ENCODE results near the gene AZIN2. TPM values are rescaled to one million over a fixed set of nuclear protein-coding genes. Genes with fewer than 3 reads are reported as not detected.

The AZIN2 gene
- total and polyA plus RNA-seq, 2 of the 8 experiments (the other 6 are each of a cell fraction or from before 2014, with no cell fraction given), result 0.22 to 0.91 TPM

DNA sequence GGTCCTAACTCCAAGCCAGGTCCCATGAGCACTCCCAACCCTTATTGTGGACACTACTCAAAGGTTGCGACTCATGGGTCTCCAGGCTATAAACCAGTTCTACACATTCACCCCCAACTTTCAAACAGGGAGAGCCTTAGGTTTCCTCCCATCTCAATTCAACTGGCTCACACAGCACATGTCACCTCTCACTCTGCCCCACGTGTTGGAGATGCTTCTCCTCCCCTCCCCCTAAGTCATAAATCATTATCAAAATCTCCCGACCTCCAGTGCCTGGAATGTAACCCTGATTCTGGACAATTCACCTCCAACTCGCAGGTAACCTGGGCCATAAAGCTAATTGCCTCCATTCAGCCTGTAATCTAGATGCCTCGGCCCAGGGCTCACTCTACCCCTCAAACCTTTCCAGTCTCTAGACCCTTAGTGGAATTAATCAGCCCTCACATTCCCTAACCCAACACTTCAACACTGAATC, 44.9 kb upstream of the AZIN2 start:
- Histone ChIP-seq H3K79me2 (ENCODE audit: control insufficient read depth in 1 of 2, insufficient read depth in 2 of 2, low read length in 2 of 2) (peaks cover 24 to 52% of the 10 kb centered on the region in 2 experiments), H3K14ac (ENCODE audit: insufficient read length) (no peak overlapping the region), H3K23ac (ENCODE audit: insufficient read length) (no peak overlapping the region), H4K8ac (ENCODE audit: extremely low read depth, insufficient read depth, low read length) (no peak overlapping the region), H4K5ac (ENCODE audit: insufficient read length, low read depth, low read length) (no peak overlapping the region), H4K20me1 (replicated peaks in 1 of 2; ENCODE audit: control insufficient read depth in 1 of 2, insufficient read depth in 2 of 2, low read length in 2 of 2) (peaks cover 0 to 10% of the 10 kb centered on the region in 2 experiments), H3K79me1 (ENCODE audit: low read depth, low read length) (peaks cover 6% of the 10 kb centered on the region; the same call in 1 of the 2 replicates), H2BK12ac (ENCODE audit: low read depth, low read length) (no peak overlapping the region), H3K9ac (replicated peaks in 1 of 4; ENCODE audit: extremely low read depth in 1 of 4, low read depth in 3 of 4, low read length in 3 of 4) (peak overlapping the region in 3 of 4 experiments; percentile 6 to 52 (median 16); a peak in 5 of 7 replicates), H3K4ac (replicated peaks; ENCODE audit: insufficient read length, low read depth, low read length) (no peak overlapping the region), H3K56ac (replicated peaks; ENCODE audit: insufficient read length, low read depth, low read length) (no peak overlapping the region), H2BK20ac (ENCODE audit: low read length) (no peak overlapping the region), H2BK15ac (ENCODE audit: low read length) (no peak overlapping the region), H2BK120ac (replicated peaks; ENCODE audit: low read depth, low read length) (no peak overlapping the region), H3K4me1 (replicated peaks in 1 of 4; ENCODE audit: control insufficient read depth in 3 of 4, insufficient read depth in 4 of 4, low read length in 3 of 4) (peaks cover 0 to 8% (median 2%) of the 10 kb centered on the region in 4 experiments; a peak in 3 of 7 replicates), H3K9me3 (ENCODE audit: insufficient read depth in 2 of 2, low read depth in 1 of 2, low read length in 1 of 2) (no peaks in the 10 kb centered on the region), H2BK5ac (ENCODE audit: low read depth, low read length) (no peak overlapping the region), H4K91ac (replicated peaks; ENCODE audit: insufficient read length, low read length) (no peak overlapping the region), H3K36me3 (ENCODE audit: control insufficient read depth in 2 of 4, insufficient read depth in 4 of 4, low read length in 3 of 4) (peaks cover 0 to 5% (median 0%) of the 10 kb centered on the region in 4 experiments; a peak in 3 of 8 replicates), H2AFZ (ENCODE audit: low read length) (no peak overlapping the region), H3K23me2 (ENCODE audit: low read depth, low read length) (peaks cover 3% of the 10 kb centered on the region; the same call in 1 of the 2 replicates), H3K4me2 (ENCODE audit: insufficient read depth in 1 of 2, low read depth in 2 of 2, low read length in 2 of 2) (peak overlapping the region; percentile 88 to 94), H3K27me3 (replicated peaks in 1 of 4; ENCODE audit: control insufficient read depth in 3 of 4, extremely low read depth in 1 of 4, insufficient read depth in 3 of 4, low read length in 3 of 4) (peaks cover 0 to 2% (median 0%) of the 10 kb centered on the region in 4 experiments; a peak in 2 of 7 replicates), H3K18ac (ENCODE audit: extremely low read depth, low read length) (0 out of 2 replicates have a peak overlapping the region, but pooled peaks have one; percentile 51), H3K27ac (ENCODE audit: low read depth, low read length) (no peak overlapping the region), H3K4me3 (ENCODE audit: extremely low read depth in 1 of 4, insufficient read depth in 2 of 4, low read depth in 3 of 4, low read length in 4 of 4) (peak overlapping the region; percentile 65 to 88 (median 74)), H2AK5ac (ENCODE audit: low read depth, low read length) (no peak overlapping the region)
- WGBS, 2 experiments (ENCODE audit: extremely low coverage in 1 of 2, insufficient coverage in 1 of 2, insufficient read length in 1 of 2, insufficient replicate concordance in 2 of 2, low coverage in 1 of 2, low lambda C conversion rate in 2 of 2, missing lambda C conversion rate in 1 of 2), result 14% methylated on average over 5 of the region's 5 CpGs; no CpG with 5 or more reads in 1 of the 2 experiments
- FAIRE-seq, result no peak
- ChIA-PET POLR2A (ENCODE audit: partially characterized antibody) (interaction anchor here (0.6 to 3.0 kb wide), 4 partner anchors 10 to 148 kb away, joined by 3 to 12 read pairs (median 6); partner anchors contain the start of gene RNF19B), CTCF (ENCODE audit: partially characterized antibody) (interaction anchor here (2.9 kb wide), 1 partner anchor 11 kb away, joined by 12 read pairs; no protein-coding TSS in a partner anchor)
- no peak for DNase-seq (ENCODE audit: low read depth in 1 of 2, low spot score in 2 of 2)

All from H1 (cell line).